Calu3 (cell line): ENCODE measurements around the gene TCEAL6. TPM values are rescaled to one million over a fixed set of nuclear protein-coding genes. Genes with fewer than 3 reads are reported as not detected.
A peak's percentile ranks its signal among the peaks of the same experiment; 100 is the strongest.
"Not testable (repeated sequence)": the region's sequence is repeated elsewhere in the genome, so short reads cannot be mapped to it uniquely, and the experiment has no call there.

Experiments
- Bru-seq: library from RNA; stranded (reverse); fragments of 400-500 nt; gene quantifications from one replicate; lab custom pipeline; 2021; lab: Mats Ljungman, UMichigan
- BruChase-seq, 2 experiments: library from RNA; stranded (reverse); fragments of 400-500 nt; gene quantifications; one replicate each; lab custom pipeline; 2021; lab: Mats Ljungman, UMichigan
- BruUV-seq: library from RNA; stranded (reverse); fragments of 400-500 nt; replicated peaks from 2 replicates; lab custom pipeline; 2021; lab: Mats Ljungman, UMichigan
- CTCF ChIA-PET: fragments of 300-600 bp; sonication (Branson Sonifier 250); formaldehyde crosslinking; loops from one replicate; lab custom pipeline; 2022; ENCODE audit warnings: antibody characterized with exemption; lab: Charles Lee
- DNase-seq: peaks from one replicate; pipeline ENCODE4 v3.0.0; 2022
- H3K27ac Mint-ChIP-seq: one replicate; pipeline ENCODE4 v1.8.0; 2022; ENCODE audit warnings: mixed read lengths; ENCODE audit not compliant: unreplicated experiment
- H3K27me3 Mint-ChIP-seq: one replicate; pipeline ENCODE4 v1.8.0; 2022; ENCODE audit warnings: mixed read lengths; ENCODE audit not compliant: unreplicated experiment
- H3K36me3 Mint-ChIP-seq: one replicate; pipeline ENCODE4 v1.8.0; 2022; ENCODE audit warnings: mild to moderate bottlenecking, moderate library complexity, mixed read lengths; ENCODE audit not compliant: insufficient read depth, unreplicated experiment
- H3K4me1 Mint-ChIP-seq: one replicate; pipeline ENCODE4 v1.8.0; 2022; ENCODE audit warnings: mild to moderate bottlenecking, low read depth, mixed read lengths; ENCODE audit not compliant: unreplicated experiment
- H3K4me3 Mint-ChIP-seq: one replicate; pipeline ENCODE4 v1.8.0; 2022; ENCODE audit warnings: mild to moderate bottlenecking, low read depth, moderate library complexity, mixed read lengths; ENCODE audit not compliant: unreplicated experiment
- H3K9me3 Mint-ChIP-seq: one replicate; pipeline ENCODE4 v1.8.0; 2022; ENCODE audit warnings: low read depth, mixed read lengths; ENCODE audit not compliant: unreplicated experiment
- CTCF ChIP-seq: fragments of 200-600 bp; IDR thresholded peaks from one replicate; pipeline ENCODE4 v1.8.0; 2022; ENCODE audit warnings: antibody characterized with exemption; ENCODE audit not compliant: unreplicated experiment
- intact Hi-C: fragments of 100-400 bp; cut with micrococcal nuclease; formaldehyde crosslinking; loops from one replicate; pipeline ENCODE4 v1.10.0; 2022; ENCODE audit not compliant: unreplicated experiment
- long read RNA-seq: library from polyadenylated mRNA; stranded (forward); transcript quantifications from one replicate; pipeline ENCODE4 v2.0.0, GENCODE V29; 2022
- total RNA-seq: library from RNA; stranded (reverse); gene quantifications from 2 replicates; pipeline ENCODE4 v1.2.3, GENCODE V29; 2022

The TCEAL6 gene
- total RNA-seq (not detected in 2 replicates), Bru-seq, nascent RNA (not detected), BruChase-seq, experiment 1, labeled RNA remaining after a 6-hour chase (not detected), BruChase-seq, experiment 2, labeled RNA remaining after a 2-hour chase (not detected)
- long read RNA-seq, result 0 reads

GRCh38 chrX:102142274-102142673 lies at the start of gene TCEAL6:
Gene TCEAL6, minus strand, starts transcription at chrX:102142481.
- H3K27me3 Mint-ChIP-seq, result peaks cover 13% of the 10 kb centered on the region
- BruUV-seq, result not testable (repeated sequence)

GRCh38 chrX:102185967-102186720 lies 43.9 kb upstream of the TCEAL6 start:
- H3K27ac Mint-ChIP-seq, result no peak overlapping the region
- no peaks in the 10 kb centered on the region for H3K27me3 Mint-ChIP-seq
- CTCF ChIA-PET, result no interaction called here
- no peak overlapping the region for H3K4me3 Mint-ChIP-seq
- H3K4me1 Mint-ChIP-seq, result no peaks in the 10 kb centered on the region
- no peak for DNase-seq
- intact Hi-C loops, result no loop called here
- H3K36me3 Mint-ChIP-seq, result no peaks in the 10 kb centered on the region
- H3K9me3 Mint-ChIP-seq, result peaks cover 8% of the 10 kb centered on the region
- no peak for TF ChIP-seq CTCF
- no TSS peak for BruUV-seq

More at GRCh38 chrX:102142274-102142673, at the start of gene TCEAL6:
- H3K9me3 Mint-ChIP-seq, H3K36me3 Mint-ChIP-seq, H3K4me1 Mint-ChIP-seq, intact Hi-C loops, H3K4me3 Mint-ChIP-seq, H3K27ac Mint-ChIP-seq, CTCF ChIA-PET, DNase-seq: not testable (repeated sequence)

GRCh38 chrX:102155806-102156179 lies 13.5 kb upstream of the TCEAL6 start, which contains the start of gene BEX5:
Gene BEX5, minus strand, starts transcription at chrX:102155977. Its CDS starts 1,712 bp downstream, at chrX:102154265.
- no TSS peak for BruUV-seq
- Mint-ChIP-seq H3K36me3 (peaks cover 17% of the 10 kb centered on the region), H3K9me3 (no peaks in the 10 kb centered on the region), H3K27ac (peak within 1 kb of the TSS; percentile 27), H3K4me3 (peak within 1 kb of the TSS; percentile 91), H3K4me1 (peaks cover 21% of the 10 kb centered on the region), H3K27me3 (peaks cover 15% of the 10 kb centered on the region)
- peak; percentile 53 for DNase-seq
- no peak for TF ChIP-seq CTCF
- CTCF ChIA-PET, result interaction anchor here (0.5 to 0.6 kb wide), 2 partner anchors 94 to 735 kb away, joined by 3 to 7 read pairs; no protein-coding TSS in a partner anchor
- intact Hi-C loops, result no loop called here

GRCh38 chrX:102154900-102155805 lies 12.9 kb upstream of the TCEAL6 start:
- BruUV-seq, result no TSS peak
- Mint-ChIP-seq H3K27me3 (peaks cover 15% of the 10 kb centered on the region), H3K27ac (peak overlapping the region; percentile 27), H3K36me3 (peaks cover 17% of the 10 kb centered on the region), H3K4me1 (peaks cover 21% of the 10 kb centered on the region), H3K4me3 (peak overlapping the region; percentile 91), H3K9me3 (no peaks in the 10 kb centered on the region)
- peak; percentile 14 for DNase-seq
- no peak for TF ChIP-seq CTCF
- CTCF ChIA-PET, result interaction anchor here (0.5 to 0.6 kb wide), 2 partner anchors 93 to 734 kb away, joined by 3 to 7 read pairs; no protein-coding TSS in a partner anchor
- intact Hi-C loops, result no loop called here
